Fibroblast of skin of right quadriceps (primary cell): ENCODE results near the gene NATD1.
"Not testable (repeated sequence)": the region's sequence is repeated elsewhere in the genome, so short reads cannot be mapped to it uniquely, and the experiment has no call there.

Experiments used
- DNase-seq: peaks from one replicate; pipeline ENCODE4 v3.0.0-alpha.2; 2013

NATD1 gene

GRCh38 chr17:21243516-21244303 is 9.5 kb downstream of the NATD1 start:
- no peak for DNase-seq

- no peak for DNase-seq
These were observed 10.3 kb downstream of the NATD1 start for GRCh38 chr17:21242780-21243515.

- DNase-seq: no peak
These were observed 11.0 kb downstream of the NATD1 start for GRCh38 chr17:21242026-21242697.

GRCh38 chr17:21241564-21241963 is 11.6 kb downstream of the NATD1 start:
- DNase-seq: no peak

GRCh38 chr17:21240369-21241055 is 12.7 kb downstream of the NATD1 start:
- DNase-seq: no peak

- DNase-seq: peak; percentile 24
These were observed 13.4 kb downstream of the NATD1 start for GRCh38 chr17:21239680-21240368.

GRCh38 chr17:21235921-21236320 is 17.3 kb downstream of the NATD1 start:
- no peak for DNase-seq

- no peak for DNase-seq
These were observed 19.4 kb downstream of the NATD1 start for GRCh38 chr17:21233581-21234347.

GRCh38 chr17:21232033-21232749 is 21.0 kb downstream of the NATD1 start:
- no peak for DNase-seq

GRCh38 chr17:21231533-21231932 is 21.7 kb downstream of the NATD1 start:
- no peak for DNase-seq

GRCh38 chr17:21228845-21229244 is 24.4 kb downstream of the NATD1 start:
- DNase-seq: no peak

- DNase-seq: no peak
These were observed 25.1 kb downstream of the NATD1 start for GRCh38 chr17:21228111-21228510.

- not testable (repeated sequence) for DNase-seq
These were observed 25.9 kb downstream of the NATD1 start for GRCh38 chr17:21227277-21227676.

GRCh38 chr17:21223086-21223485 is 30.1 kb downstream of the NATD1 start:
- DNase-seq: no peak

GRCh38 chr17:21218831-21219380 is 34.3 kb downstream of the NATD1 start:
- no peak for DNase-seq

- no peak for DNase-seq
These were observed 35.1 kb downstream of the NATD1 start for GRCh38 chr17:21218101-21218500.

- DNase-seq: no peak
These were observed 35.9 kb downstream of the NATD1 start for GRCh38 chr17:21217346-21217745.

GRCh38 chr17:21215935-21216334 is 37.3 kb downstream of the NATD1 start:
- no peak for DNase-seq

- peak; percentile 23 for DNase-seq
These were observed 38.3 kb downstream of the NATD1 start for GRCh38 chr17:21214777-21215541.
